ENCODE measurements around the gene UBE3B.

GRCh38 chr12:109448272-109448671, 29.2 kb upstream of the UBE3B start:
- no peak for TF ChIP-seq CTCF (IDR thresholded peaks at IDR 0.05)
- TF ChIP-seq POLR2A (IDR thresholded peaks at IDR 0.05): no peak

All from lower leg skin (tissue), 3 donors.